Stimulated activated CD4-positive, alpha-beta T cell treated with anti-CD3 and anti-CD28 coated beads, Interleukin-1b, Interleukin-23, amount 100 ng/mL, for 48 hours (primary cell): ENCODE results near the gene MCAM.

Experiments used
- DNase-seq: peaks from one replicate; pipeline ENCODE4 v3.0.0-alpha.2; 2020

The MCAM gene

DNA sequence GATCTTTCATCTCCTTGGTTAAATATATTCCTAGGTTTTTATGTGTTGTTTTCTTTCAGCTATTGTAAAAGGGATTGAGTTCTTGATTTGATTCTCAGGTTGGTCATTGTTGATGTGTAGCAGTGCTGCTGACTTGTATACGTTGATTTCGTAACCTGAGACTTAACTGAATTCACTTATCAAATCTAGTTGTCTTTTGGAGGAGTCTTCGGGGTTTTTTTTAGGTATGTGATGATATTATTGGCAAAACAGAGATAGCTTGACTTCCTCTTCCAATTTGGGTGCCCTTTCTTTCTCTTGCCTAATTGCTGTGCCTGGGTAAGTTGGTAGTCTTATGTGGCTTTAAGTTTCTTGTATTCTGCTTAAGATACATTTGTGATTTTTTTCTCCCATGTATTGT lies 57.9 kb downstream of the MCAM start:
- no peak for DNase-seq
